ENCODE results near the gene CBR4. TPM values are rescaled to one million over a fixed set of nuclear protein-coding genes. Genes with fewer than 3 reads are reported as not detected.

Gene CBR4
- total and polyA plus RNA-seq, 2 experiments from 2014 or later: 22.4 to 28.3 TPM

DNA sequence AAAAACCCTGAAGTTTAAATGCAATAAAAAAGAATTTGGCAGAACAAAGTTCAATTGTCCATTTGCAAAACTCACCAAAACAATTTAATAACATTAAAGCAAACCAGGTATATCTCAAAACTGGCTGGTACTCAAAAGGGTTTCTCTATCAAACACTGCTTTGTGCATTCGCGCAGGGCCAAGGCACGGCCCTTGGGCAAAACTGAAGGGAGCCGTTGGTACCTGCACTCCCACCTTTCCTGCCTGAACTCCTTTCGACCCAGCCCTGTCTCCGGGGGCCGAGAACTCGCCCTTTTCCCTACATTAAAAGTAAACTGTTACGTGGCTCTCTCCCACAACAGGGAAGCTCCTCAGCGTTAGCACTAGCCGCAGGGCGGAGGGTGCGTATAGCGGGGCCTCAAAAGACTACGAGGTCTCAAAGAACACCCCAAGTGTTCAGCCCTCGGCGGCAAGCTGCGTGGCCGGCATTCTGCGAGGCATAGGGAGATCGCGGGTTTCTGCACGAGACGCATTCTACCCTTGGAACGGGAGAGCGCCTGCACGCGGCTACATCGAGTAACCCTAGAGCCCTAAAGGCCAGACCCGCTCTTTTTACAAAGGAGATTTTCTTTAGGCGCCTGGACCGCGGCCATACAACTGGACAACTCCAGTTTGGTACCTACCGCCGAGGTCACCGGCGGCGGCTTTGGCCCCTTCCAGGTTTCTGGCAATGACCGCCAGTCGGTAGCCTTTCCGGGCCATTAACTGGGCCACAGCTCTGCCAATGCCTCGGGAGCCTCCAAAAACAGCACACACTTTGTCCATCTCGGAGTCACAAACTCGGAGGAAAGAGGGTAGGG is 550 bp downstream of the CBR4 start:
- DNase-seq (ENCODE audit: low read depth in 1 of 2, low spot score in 1 of 2): peak; percentile 68 to 76
- Histone ChIP-seq H3K9me3 (ENCODE audit: low read depth) (no peaks in the 10 kb centered on the region), H3K27me3 (no peaks in the 10 kb centered on the region), H3K36me3 (peaks cover 2% of the 10 kb centered on the region), H3K4me3 (peak overlapping the region; percentile 48), H3K4me1 (ENCODE audit: low read depth) (peaks cover 31% of the 10 kb centered on the region), H3K27ac (peak overlapping the region; percentile 90)
- TF ChIP-seq, protein P1, sequence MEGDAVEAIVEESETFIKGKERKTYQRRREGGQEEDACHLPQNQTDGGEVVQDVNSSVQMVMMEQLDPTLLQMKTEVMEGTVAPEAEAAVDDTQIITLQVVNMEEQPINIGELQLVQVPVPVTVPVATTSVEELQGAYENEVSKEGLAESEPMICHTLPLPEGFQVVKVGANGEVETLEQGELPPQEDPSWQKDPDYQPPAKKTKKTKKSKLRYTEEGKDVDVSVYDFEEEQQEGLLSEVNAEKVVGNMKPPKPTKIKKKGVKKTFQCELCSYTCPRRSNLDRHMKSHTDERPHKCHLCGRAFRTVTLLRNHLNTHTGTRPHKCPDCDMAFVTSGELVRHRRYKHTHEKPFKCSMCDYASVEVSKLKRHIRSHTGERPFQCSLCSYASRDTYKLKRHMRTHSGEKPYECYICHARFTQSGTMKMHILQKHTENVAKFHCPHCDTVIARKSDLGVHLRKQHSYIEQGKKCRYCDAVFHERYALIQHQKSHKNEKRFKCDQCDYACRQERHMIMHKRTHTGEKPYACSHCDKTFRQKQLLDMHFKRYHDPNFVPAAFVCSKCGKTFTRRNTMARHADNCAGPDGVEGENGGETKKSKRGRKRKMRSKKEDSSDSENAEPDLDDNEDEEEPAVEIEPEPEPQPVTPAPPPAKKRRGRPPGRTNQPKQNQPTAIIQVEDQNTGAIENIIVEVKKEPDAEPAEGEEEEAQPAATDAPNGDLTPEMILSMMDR (IDR thresholded peaks at IDR 0.05; ENCODE audit: low read depth, low read length): peak; percentile 23

DNA sequence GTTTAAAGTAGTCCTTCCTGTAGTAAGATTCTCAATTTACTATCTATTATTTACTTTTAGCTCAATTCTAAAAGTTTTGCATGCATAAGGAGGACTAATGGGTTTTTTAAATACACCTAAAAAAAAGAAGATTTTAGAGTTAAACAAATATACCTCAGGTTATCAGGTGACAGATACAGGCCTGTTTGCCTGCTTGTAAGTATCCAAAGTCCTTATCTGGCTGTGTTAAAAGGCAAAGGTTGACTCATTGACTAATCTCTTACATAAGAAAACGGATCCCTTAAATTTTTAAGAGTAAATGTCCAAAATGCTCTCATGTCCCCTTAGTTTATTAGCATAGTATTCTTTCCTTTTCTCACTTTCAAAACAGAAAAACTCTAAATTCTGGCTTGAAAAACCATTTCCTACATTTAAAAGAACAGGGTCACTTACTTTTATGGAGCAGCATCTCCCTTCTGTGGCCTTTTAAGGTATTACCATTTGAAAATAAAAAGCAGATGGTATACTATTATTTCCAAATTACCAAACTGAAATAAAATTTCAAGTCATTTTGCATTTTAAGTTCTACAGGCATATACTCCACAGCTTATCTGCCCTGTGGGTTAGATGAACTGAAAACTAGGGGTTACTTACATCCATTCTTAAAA is 4.5 kb downstream of the CBR4 start:
- H3K4me1 ChIP-seq (ENCODE audit: low read depth): peaks cover 31% of the 10 kb centered on the region
- TF ChIP-seq, protein P1 (IDR thresholded peaks at IDR 0.05; ENCODE audit: low read depth, low read length): peak; percentile 39
- H3K4me3 ChIP-seq: no peak overlapping the region
- H3K27me3 ChIP-seq: no peaks in the 10 kb centered on the region
- no peak overlapping the region for H3K27ac ChIP-seq
- H3K36me3 ChIP-seq: peaks cover 8% of the 10 kb centered on the region
- H3K9me3 ChIP-seq (ENCODE audit: low read depth): no peaks in the 10 kb centered on the region
- peak in 1 of 2 donors; percentile 35 for DNase-seq (ENCODE audit: low read depth in 1 of 2, low spot score in 1 of 2)

DNA sequence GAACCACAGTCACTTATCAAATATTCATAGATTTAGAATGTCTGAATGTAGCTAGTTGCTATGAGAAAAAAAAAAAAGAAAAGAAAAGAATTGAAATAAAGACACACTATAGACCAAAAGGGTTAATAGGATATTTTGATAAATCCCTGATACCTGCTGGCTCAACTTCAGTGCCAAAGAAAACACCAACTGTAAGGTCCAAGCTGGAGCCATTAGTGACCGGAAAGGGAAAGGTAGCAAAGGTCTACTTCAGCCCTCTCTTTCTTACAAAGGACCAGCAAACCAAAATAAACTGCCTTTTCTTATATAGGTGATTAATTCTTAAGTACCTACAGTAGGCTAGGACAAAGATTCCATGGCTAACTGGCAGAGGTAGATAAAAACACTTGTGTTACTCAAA is 9.7 kb downstream of the CBR4 start:
- TF ChIP-seq, protein P1 (IDR thresholded peaks at IDR 0.05; ENCODE audit: low read depth, low read length): no peak
- H3K4me3 ChIP-seq: no peak overlapping the region
- no peak for DNase-seq (ENCODE audit: low read depth in 1 of 2, low spot score in 1 of 2)
- H3K4me1 ChIP-seq (ENCODE audit: low read depth): peaks cover 17% of the 10 kb centered on the region
- no peaks in the 10 kb centered on the region for H3K9me3 ChIP-seq (ENCODE audit: low read depth)
- H3K36me3 ChIP-seq: peaks cover 18% of the 10 kb centered on the region
- no peak overlapping the region for H3K27ac ChIP-seq
- no peaks in the 10 kb centered on the region for H3K27me3 ChIP-seq

DNA sequence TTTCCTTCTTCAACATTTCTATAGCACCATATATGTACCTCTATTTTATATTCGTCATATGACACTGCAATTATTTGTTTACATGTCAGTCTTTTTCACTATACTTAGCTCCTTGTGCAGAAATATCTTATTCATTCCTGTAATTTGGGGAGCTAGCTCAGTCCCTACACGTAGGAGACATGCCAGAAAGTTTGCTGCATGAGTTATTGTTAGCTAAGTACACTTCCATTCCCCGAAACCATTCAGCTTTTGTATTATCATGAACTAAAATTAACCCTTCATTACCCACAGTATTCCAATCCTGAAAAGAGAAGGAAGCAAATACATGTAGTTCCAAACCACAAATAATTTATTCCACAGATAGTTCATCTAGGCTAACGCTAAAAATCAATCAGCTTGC is 10.2 kb downstream of the CBR4 start:
- H3K36me3 ChIP-seq: peaks cover 18% of the 10 kb centered on the region
- H3K27me3 ChIP-seq: no peaks in the 10 kb centered on the region
- no peak for DNase-seq (ENCODE audit: low read depth in 1 of 2, low spot score in 1 of 2)
- no peak overlapping the region for H3K4me3 ChIP-seq
- H3K27ac ChIP-seq: no peak overlapping the region
- no peaks in the 10 kb centered on the region for H3K9me3 ChIP-seq (ENCODE audit: low read depth)
- TF ChIP-seq, protein P1 (IDR thresholded peaks at IDR 0.05; ENCODE audit: low read depth, low read length): no peak
- H3K4me1 ChIP-seq (ENCODE audit: low read depth): peaks cover 14% of the 10 kb centered on the region

DNA sequence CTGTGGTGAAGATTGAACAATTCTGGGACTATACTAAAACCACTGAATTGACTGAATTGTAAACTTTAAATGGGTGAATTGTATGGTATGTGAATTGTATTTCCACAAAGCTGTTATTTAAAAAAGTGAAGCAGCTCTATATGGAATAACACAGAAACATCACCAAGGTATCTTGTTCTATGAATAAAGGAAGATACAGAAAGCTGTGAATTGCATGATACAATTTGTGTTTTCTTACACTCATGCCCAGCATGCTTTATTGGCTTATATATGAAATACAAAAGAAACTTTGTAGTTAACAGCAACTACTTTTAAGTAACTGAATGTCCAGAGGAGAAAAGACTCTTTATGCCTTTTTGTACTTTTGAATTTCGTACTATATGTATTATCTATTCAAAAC is 11.5 kb downstream of the CBR4 start:
- H3K36me3 ChIP-seq: peaks cover 15% of the 10 kb centered on the region
- no peak overlapping the region for H3K4me3 ChIP-seq
- H3K27me3 ChIP-seq: no peaks in the 10 kb centered on the region
- TF ChIP-seq, protein P1 (IDR thresholded peaks at IDR 0.05; ENCODE audit: low read depth, low read length): no peak
- no peak overlapping the region for H3K27ac ChIP-seq
- H3K4me1 ChIP-seq (ENCODE audit: low read depth): peaks cover 14% of the 10 kb centered on the region
- DNase-seq (ENCODE audit: low read depth in 1 of 2, low spot score in 1 of 2): no peak
- no peaks in the 10 kb centered on the region for H3K9me3 ChIP-seq (ENCODE audit: low read depth)

Data from cardiac muscle cell (in vitro differentiated cells and primary cell).